ENCODE results near the gene NDUFA13.

DNA sequence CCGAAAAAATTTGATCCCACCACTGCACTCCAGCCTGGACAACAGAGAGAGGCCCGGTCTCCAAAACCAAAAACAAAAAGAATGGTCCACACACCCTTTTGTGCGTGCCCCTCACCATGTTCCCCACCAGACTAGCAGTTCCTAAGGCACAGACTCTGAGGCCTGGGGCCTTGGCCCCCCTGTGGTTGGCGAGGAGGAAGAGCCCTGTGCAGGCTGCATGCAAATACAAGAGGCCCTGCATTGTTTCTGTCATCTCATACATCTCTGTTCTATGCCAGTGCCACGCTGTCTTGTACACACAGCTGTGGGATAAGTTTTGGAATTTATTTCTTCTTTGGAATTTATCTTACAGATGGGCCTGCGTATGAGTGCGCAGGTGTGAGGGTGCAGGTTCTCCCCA lies 8.0 kb downstream of the NDUFA13 start:
- TF ChIP-seq, protein P1, sequence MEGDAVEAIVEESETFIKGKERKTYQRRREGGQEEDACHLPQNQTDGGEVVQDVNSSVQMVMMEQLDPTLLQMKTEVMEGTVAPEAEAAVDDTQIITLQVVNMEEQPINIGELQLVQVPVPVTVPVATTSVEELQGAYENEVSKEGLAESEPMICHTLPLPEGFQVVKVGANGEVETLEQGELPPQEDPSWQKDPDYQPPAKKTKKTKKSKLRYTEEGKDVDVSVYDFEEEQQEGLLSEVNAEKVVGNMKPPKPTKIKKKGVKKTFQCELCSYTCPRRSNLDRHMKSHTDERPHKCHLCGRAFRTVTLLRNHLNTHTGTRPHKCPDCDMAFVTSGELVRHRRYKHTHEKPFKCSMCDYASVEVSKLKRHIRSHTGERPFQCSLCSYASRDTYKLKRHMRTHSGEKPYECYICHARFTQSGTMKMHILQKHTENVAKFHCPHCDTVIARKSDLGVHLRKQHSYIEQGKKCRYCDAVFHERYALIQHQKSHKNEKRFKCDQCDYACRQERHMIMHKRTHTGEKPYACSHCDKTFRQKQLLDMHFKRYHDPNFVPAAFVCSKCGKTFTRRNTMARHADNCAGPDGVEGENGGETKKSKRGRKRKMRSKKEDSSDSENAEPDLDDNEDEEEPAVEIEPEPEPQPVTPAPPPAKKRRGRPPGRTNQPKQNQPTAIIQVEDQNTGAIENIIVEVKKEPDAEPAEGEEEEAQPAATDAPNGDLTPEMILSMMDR (IDR thresholded peaks at IDR 0.05), result no peak
- no peak for TF ChIP-seq POLR2A (IDR thresholded peaks at IDR 0.05)
